Cardiac fibroblast (primary cell): ENCODE measurements around the gene WFDC8.

Experiments
- DNase-seq, 2 donors: peaks; one replicate each; pipeline versions ENCODE4 v3.0.0 to v3.0.0-alpha.2; 2010; ENCODE audit warnings: low read depth in 2 of 2
- H3K4me3 ChIP-seq, 2 donors: replicated peaks in 1 of 2; 1 replicate in 1 of 2; 2 replicates in 1 of 2; pipeline ENCODE4 v1.5.1; 2011; ENCODE audit warnings: low read depth in 2 of 2, low read length in 2 of 2, mild to moderate bottlenecking in 2 of 2, moderate library complexity in 1 of 2
- CTCF ChIP-seq: IDR thresholded peaks from one replicate; pipeline ENCODE4 v1.5.1; 2011; ENCODE audit warnings: low read depth, mild to moderate bottlenecking, low read length, inconsistent platforms

WFDC8 gene

GRCh38 chr20:45538209-45538799 is 40.8 kb downstream of the WFDC8 start:
- no peak for TF ChIP-seq CTCF
- DNase-seq = no peak
- H3K4me3 ChIP-seq = no peak overlapping the region

- TF ChIP-seq CTCF = no peak
- no peak for DNase-seq
- H3K4me3 ChIP-seq = no peak overlapping the region
Measured at GRCh38 chr20:45527294-45527693, 51.8 kb downstream of the WFDC8 start.

GRCh38 chr20:45523821-45524220 is 55.3 kb downstream of the WFDC8 start:
- H3K4me3 ChIP-seq = no peak overlapping the region
- no peak for DNase-seq
- TF ChIP-seq CTCF = no peak

GRCh38 chr20:45518282-45518681 is 60.8 kb downstream of the WFDC8 start:
- DNase-seq = no peak
- no peak for TF ChIP-seq CTCF
- H3K4me3 ChIP-seq = no peak overlapping the region

- DNase-seq = no peak
- H3K4me3 ChIP-seq = no peak within 1 kb of the TSS
- TF ChIP-seq CTCF = no peak
Measured at GRCh38 chr20:45515147-45515913, 63.8 kb downstream of the WFDC8 start, which contains the start of gene SPINT3. Gene SPINT3 (minus strand): TSS chr20:45515622. CDS start chr20:45515608, 14 bp downstream.

- H3K4me3 ChIP-seq = no peak overlapping the region
- TF ChIP-seq CTCF = no peak
- DNase-seq = peak in 1 of 2 donors; percentile 35
Measured at GRCh38 chr20:45510242-45510862, 68.7 kb downstream of the WFDC8 start.
